Bladder microvascular endothelial cell (primary cell): ENCODE results near the gene ACAA2. TPM values are rescaled to one million over a fixed set of nuclear protein-coding genes. Genes with fewer than 3 reads are reported as not detected.

Experiments used
- total RNA-seq: library from RNA; depleted of rRNA; stranded (reverse); fragments of >200 nt; gene quantifications from 2 replicates; pipeline ENCODE4 v1.2.3, GENCODE V29; 2014

Gene ACAA2, protein sequence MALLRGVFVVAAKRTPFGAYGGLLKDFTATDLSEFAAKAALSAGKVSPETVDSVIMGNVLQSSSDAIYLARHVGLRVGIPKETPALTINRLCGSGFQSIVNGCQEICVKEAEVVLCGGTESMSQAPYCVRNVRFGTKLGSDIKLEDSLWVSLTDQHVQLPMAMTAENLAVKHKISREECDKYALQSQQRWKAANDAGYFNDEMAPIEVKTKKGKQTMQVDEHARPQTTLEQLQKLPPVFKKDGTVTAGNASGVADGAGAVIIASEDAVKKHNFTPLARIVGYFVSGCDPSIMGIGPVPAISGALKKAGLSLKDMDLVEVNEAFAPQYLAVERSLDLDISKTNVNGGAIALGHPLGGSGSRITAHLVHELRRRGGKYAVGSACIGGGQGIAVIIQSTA
- total RNA-seq: 40.1 and 40.2 TPM in 2 replicates

DNA sequence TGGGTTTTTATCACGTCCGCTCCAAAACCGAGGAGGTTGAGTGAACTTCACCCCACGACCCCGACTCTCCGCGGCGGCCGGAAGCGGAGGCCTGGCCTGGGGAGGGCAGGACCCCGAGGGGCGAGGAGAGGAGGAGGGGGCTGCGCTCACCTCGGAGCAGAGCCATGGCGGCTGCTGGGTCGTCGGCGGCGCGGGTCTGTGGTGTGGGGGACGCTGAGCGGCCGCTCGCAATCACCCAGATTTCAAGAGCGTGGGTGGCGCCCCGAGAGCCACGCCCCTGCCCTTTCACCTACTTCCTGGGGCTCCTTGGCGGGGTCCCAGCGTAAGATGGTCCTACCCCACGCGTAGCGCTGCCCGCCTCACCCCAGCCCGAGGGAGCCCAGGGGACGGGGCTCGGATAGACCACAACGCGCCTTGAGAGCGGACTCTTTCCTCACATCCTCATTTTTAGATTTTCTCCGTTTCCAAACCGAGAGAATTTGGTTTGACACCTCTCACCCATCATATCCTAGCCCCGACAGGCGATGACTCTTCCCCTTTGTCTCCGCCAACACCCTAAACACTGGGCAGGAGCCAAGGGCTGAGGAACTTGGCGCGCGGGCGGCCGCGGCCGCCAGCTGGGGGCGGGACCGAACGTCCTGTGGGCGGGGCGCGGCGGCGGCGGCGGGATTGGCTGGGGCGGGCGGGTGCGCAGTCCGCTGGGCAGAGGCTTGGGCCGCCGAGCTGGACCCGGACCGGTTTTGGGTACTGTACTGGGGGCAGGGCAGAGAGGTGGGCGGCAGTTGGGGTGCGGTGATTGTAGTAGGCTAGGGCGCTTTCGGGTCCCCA, at the start of gene ACAA2:
Gene ACAA2 (minus strand): TSS at position 215 of the 828 bp plus-strand sequence. CDS start 49 bp downstream, at position 166.

